Thoracic aorta (tissue), 2 donors: ENCODE results near the gene RDH12. TPM values are rescaled to one million over a fixed set of nuclear protein-coding genes. Genes with fewer than 3 reads are reported as not detected.

ENCODE experiments used
- ATAC-seq: fragments of 150-250 bp; one replicate; pipeline ENCODE4 v1.8.0; 2017; ENCODE audit warnings: low read depth; ENCODE audit not compliant: insufficient number of reproducible peaks, low FRiP score
- DNase-seq: peaks from one replicate; pipeline ENCODE4 v3.0.0-alpha.2; 2020; ENCODE audit warnings: low spot score
- H3K27ac ChIP-seq, 2 donors: fragments of 200-600 bp; sonication (generic); 1 replicate in 1 of 2; 2 replicates in 1 of 2; pipeline ENCODE4 v1.5.1; 2016; ENCODE audit warnings: mild to moderate bottlenecking in 2 of 2, moderate library complexity in 2 of 2
- H3K27me3 ChIP-seq: fragments of 200-600 bp; sonication (generic); replicated peaks from 2 replicates; pipeline ENCODE4 v1.6.0; 2016; ENCODE audit warnings: mild to moderate bottlenecking; ENCODE audit not compliant: insufficient read depth
- H3K36me3 ChIP-seq: fragments of 200-600 bp; sonication (generic); one replicate; pipeline ENCODE4 v1.5.1; 2016
- H3K4me1 ChIP-seq, 2 donors: fragments of 200-600 bp; sonication (generic); 1 replicate in 1 of 2; 2 replicates in 1 of 2; pipeline versions ENCODE4 v1.5.1 to v1.6.0; 2016; ENCODE audit warnings: low read depth in 2 of 2, mild to moderate bottlenecking in 1 of 2; ENCODE audit not compliant: control insufficient read depth in 1 of 2
- H3K4me3 ChIP-seq: fragments of 200-600 bp; sonication (generic); 2 replicates; pipeline ENCODE4 v1.5.1; 2016; ENCODE audit warnings: mild to moderate bottlenecking
- H3K9me3 ChIP-seq: fragments of 200-600 bp; sonication (generic); 2 replicates; pipeline ENCODE4 v1.5.1; 2016
- total RNA-seq, 2 donors: library from RNA; depleted of rRNA; stranded (reverse); fragments of >200 nt; gene quantifications; one replicate each; pipeline versions ENCODE4 v1.1.0 to v1.2.3, GENCODE V29; 2016
- TF ChIP-seq, protein P1 (sequence below): fragments of 200-600 bp; sonication (generic); IDR thresholded peaks from one replicate; pipeline ENCODE4 v1.5.1; 2019; ENCODE audit warnings: antibody characterized with exemption

The RDH12 gene
- total RNA-seq, 2 donors from 2014 or later, result not detected

- H3K36me3 ChIP-seq, result peaks cover 55% of the 10 kb centered on the region
- TF ChIP-seq, protein P1, sequence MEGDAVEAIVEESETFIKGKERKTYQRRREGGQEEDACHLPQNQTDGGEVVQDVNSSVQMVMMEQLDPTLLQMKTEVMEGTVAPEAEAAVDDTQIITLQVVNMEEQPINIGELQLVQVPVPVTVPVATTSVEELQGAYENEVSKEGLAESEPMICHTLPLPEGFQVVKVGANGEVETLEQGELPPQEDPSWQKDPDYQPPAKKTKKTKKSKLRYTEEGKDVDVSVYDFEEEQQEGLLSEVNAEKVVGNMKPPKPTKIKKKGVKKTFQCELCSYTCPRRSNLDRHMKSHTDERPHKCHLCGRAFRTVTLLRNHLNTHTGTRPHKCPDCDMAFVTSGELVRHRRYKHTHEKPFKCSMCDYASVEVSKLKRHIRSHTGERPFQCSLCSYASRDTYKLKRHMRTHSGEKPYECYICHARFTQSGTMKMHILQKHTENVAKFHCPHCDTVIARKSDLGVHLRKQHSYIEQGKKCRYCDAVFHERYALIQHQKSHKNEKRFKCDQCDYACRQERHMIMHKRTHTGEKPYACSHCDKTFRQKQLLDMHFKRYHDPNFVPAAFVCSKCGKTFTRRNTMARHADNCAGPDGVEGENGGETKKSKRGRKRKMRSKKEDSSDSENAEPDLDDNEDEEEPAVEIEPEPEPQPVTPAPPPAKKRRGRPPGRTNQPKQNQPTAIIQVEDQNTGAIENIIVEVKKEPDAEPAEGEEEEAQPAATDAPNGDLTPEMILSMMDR, result no peak
These were observed 64.5 kb downstream of the RDH12 start for GRCh38 chr14:67766035-67766680.

DNA sequence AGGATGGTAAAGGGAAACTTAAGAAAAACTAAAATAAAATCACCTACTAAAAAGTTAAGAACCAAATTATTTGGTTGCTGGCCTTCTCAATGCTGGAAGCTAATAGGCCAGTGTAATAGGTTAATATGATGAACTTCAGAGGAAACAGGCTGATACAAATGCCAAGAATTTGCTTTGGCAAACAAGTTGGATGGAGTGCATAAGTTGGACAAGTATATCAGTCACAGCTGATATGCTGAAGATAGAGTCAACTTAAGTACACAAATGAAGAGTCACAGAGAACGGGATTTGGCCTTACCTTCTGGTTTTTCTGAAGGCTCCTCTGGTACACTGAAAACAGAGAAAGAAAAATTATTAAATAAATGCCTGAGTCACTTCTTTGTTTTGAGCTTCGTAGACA, 66.5 kb downstream of the RDH12 start:
- DNase-seq (no peak), ATAC-seq (no peak)
- Histone ChIP-seq H3K4me3 (no peak overlapping the region), H3K4me1 (no peaks in the 10 kb centered on the region), H3K9me3 (no peaks in the 10 kb centered on the region), H3K27ac (no peak overlapping the region), H3K27me3 (no peaks in the 10 kb centered on the region), H3K36me3 (peaks cover 61% of the 10 kb centered on the region)
- TF ChIP-seq, protein P1, result no peak

More at GRCh38 chr14:67766035-67766680, 64.5 kb downstream of the RDH12 start:
- Histone ChIP-seq H3K4me3 (no peak overlapping the region), H3K27me3 (no peaks in the 10 kb centered on the region), H3K9me3 (no peaks in the 10 kb centered on the region), H3K4me1 (no peaks in the 10 kb centered on the region), H3K27ac (no peak overlapping the region)
- DNase-seq (no peak), ATAC-seq (no peak)

- Histone ChIP-seq H3K36me3 (peaks cover 82% of the 10 kb centered on the region), H3K9me3 (no peaks in the 10 kb centered on the region), H3K27me3 (no peaks in the 10 kb centered on the region), H3K4me1 (no peaks in the 10 kb centered on the region), H3K27ac (no peak overlapping the region), H3K4me3 (no peak overlapping the region)
- DNase-seq, result no peak
- ATAC-seq, result no peak
- TF ChIP-seq, protein P1, result no peak
These were observed 72.2 kb downstream of the RDH12 start for GRCh38 chr14:67773844-67774377.

- ATAC-seq (no peak), DNase-seq (no peak)
- TF ChIP-seq, protein P1, result no peak
- H3K9me3 ChIP-seq, result no peaks in the 10 kb centered on the region
- peaks cover 78% of the 10 kb centered on the region for H3K36me3 ChIP-seq
- no peaks in the 10 kb centered on the region for H3K4me1 ChIP-seq
- H3K27me3 ChIP-seq, result no peaks in the 10 kb centered on the region
- no peak overlapping the region for H3K27ac ChIP-seq
- H3K4me3 ChIP-seq, result no peak overlapping the region
These were observed 75.1 kb downstream of the RDH12 start for GRCh38 chr14:67776653-67777322.

- H3K9me3 ChIP-seq, result no peaks in the 10 kb centered on the region
These were observed 77.1 kb downstream of the RDH12 start for GRCh38 chr14:67778792-67779191.

More at GRCh38 chr14:67778792-67779191, 77.1 kb downstream of the RDH12 start:
- Histone ChIP-seq H3K36me3 (peaks cover 77% of the 10 kb centered on the region), H3K27ac (no peak overlapping the region), H3K27me3 (no peaks in the 10 kb centered on the region), H3K4me3 (no peak overlapping the region), H3K4me1 (no peaks in the 10 kb centered on the region)
- no peak for DNase-seq
- TF ChIP-seq, protein P1, result no peak
- no peak for ATAC-seq
